Non-pigmented ciliary epithelial cell (primary cell): ENCODE results near the gene KRT15.

ENCODE experiments used
- DNase-seq: peaks from one replicate; pipeline ENCODE4 v3.0.0-alpha.2; 2010; ENCODE audit warnings: low read depth

Gene KRT15

DNA sequence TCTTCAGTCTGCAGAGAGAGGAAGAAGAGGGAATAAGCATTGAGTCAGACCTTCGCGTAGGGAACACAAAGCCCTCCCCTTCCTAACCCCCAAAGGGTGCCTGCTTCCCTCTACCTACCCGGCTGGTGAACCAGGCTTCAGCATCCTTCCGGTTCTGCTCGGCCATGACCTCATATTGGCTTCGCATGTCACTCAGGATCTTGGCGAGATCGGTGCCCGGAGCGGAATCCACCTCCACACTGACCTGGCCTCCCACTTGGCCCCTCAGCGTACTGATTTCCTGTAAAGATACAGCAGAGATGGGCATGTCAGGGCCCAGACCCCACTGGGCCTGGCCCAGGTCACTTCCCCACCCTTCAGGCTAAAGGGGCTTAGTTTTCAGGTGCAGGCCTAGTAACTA is 5.6 kb upstream of the KRT15 start:
- DNase-seq = no peak

DNA sequence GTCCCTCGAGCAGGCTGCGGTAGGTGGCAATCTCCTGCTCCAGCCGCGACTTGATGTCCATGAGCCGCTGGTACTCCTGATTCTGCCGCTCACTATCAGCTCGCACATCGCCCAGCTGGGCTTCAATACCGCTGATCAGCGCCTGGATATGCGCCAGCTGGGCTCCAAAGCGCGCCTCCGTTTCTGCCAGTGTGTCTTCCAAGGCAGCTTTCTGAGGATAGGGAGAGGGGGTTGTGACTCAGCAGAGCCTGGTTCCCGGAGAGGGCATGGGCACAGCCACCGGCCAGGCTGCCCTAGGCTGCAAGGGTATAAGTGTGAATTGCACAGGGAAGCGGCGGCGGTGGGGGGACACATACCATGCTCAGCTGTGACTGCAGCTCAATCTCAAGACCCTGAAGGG is 5.1 kb upstream of the KRT15 start:
- DNase-seq = no peak

DNA sequence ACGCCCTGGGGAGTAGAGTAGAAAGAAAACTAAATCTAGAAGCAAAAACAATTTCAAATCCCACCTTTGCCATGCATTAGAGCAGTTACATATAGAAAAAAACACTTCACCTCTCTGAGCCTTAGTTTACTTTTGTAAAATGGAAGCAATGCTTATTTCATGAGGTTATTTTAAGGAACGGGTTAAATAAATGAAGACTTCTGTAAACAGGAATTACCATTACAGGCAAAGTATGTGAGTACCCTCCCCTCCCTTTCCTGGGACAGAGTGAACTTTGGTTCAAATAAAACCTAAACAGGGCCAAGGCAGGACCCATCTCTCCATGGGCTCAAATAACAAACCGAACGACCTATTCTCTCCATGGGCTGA is 4.5 kb upstream of the KRT15 start:
- DNase-seq = no peak

DNA sequence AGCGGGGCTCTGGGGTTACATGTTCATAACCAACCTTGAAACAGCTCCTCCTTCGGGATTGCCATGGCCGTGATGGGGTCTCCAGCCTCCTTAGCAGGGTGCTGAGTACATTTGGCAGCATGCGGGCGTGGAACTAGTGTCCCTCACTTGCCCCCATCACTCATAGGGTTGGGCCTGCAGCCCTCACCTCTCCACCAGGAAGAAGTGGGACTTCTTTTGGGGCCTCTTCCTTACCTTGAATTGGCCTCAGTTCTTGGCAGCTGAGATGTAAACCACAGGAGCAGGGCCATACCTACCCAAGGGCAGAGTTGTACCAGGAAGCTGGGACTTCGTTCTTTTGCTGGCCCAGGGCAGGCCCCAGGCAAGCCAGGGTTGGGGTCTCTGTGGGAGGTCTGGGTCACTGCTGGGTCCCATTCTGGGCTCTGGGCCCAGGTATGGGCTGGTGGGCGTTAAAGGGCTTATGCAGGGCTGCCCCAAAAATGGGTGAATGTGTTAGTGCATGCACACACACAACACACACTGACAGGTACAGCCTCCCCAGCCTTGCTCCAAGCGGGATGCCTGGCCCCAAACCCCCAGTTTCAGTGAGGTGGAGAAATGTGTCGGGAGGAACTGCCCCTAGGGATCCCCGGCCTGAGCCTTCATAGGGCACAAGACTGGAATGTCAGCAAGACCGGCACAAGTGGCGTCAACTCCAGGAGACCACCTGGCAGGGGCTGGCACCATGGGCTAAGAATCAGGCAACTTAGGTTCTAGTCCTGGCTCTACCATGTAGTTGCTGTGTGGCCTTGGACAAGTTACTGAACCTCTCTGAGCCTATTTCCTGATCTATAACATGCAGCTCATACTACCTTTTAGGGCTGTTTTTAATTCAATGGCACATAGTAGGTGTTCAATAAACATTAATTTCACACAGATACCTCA is 3.9 kb upstream of the KRT15 start:
- DNase-seq = no peak

DNA sequence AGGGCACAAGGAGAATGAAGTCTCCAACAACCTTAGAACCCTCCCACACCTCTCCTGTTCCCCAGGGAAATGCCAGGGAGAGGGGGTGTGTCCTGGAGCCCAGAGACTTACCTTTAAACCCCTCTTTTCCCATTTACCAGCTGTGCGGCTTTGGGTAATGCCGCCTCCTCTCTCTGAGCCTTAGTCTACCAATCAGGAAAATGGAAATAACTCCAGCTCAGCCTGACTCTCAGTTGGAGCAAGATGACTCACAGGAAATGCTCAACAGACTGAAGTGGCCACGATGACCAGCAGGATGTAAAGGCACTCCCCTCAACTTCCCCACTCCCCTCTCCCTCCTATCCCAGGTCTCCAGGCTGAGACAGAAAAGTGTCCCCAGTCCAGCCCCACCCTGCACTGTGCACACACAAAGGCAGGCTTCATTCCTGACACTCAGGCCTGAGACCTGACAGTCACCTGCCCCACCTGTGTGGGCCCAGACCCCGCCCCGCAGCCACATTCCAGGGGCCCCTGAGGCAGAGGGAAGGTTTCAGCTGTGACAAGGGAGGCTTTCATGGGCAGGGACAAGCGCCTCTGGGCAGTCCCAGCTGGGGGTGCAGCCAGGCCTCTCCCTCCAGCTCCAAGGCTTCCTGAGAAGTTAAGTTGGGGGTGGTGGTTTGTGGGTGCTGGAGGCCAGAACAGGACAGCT is 3.0 kb upstream of the KRT15 start:
- DNase-seq = peak; percentile 82

DNA sequence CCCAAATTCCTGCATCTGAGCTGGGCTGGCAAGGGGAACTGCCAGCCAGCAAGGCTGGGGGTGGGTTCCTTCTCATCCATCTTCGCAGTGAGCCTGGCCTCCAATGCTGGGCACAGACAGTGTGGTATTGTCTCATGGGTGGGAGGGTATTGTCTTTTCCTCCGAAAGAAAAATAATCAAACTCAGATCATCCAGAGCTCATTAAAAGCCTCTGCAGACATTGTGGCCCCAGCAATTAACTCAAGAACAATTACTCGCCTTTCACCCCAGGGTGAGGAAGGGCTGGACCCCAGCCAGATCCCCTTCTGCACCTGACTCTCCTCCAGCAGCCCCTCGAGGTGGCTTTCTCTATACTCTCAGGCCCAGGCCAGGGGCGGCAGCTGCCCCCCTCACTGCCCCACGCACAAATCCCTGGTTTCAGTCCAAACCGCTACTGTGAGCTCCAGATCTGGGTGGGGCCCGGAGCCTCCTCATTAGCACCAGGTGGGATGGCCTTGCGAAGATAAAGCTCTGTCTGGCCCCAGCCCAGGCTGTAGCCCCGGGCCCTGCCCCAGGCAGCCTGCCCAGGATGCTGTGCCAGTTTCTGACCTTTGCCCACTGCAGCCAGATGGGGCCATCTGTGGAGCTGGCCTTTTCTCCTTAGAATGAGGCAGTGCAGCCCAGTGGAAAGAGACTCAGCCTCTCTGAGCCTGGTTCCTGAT is 2.3 kb upstream of the KRT15 start:
- no peak for DNase-seq

DNA sequence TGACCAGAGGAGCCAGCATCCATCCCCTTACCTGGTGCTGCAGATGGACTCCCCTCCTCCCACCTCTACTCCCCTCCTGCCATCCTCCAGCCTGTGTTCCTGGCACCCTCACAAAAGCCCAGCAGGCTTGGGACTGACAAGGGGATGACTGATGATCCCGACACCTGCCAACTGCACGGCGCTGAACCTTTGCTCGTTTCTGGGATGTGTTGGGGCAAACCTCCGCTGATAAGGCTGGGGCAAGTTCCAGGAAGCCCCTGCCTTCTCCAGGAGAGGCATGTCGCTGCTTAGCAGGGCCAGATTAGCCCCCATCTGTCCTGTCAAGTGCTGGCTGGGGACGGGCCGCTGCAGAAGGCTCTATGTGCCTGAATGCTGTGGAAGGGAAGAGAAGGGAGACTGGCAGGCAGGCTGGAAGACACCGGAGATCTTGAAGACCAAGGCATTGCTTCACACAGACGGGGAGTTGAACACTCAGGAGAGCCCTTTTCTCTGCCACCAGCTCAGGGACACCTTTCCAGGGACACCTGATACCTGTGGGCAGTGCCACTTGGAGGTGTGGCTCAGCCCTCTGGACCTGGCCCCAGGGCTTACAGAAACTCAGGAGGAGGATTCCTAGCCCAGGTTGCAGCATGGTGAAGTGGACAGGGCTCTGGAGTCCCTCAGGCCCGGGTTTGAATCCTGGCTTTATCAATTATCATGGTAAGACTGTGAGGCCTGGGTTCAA is 973 bp upstream of the KRT15 start:
- no peak for DNase-seq

DNA sequence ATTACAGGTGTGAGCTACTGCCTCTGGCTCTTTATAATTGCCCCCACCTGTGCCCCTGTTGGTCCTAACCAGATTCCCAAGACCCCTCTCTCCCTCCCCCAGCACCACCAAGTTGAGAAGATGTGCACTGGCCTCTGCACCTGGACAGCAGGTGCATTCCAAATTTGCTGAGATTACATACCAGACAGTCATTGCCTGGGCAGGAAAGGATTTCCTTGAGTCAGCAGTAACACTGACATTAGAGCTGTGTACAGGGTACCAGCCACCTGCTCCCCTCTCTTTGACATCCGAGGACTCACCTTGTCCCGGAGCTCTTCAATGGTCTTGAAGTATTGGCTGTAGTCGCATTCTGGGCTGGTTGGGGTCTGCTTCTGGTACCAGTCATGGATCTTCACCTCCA is 659 bp downstream of the KRT15 start:
- no peak for DNase-seq

DNA sequence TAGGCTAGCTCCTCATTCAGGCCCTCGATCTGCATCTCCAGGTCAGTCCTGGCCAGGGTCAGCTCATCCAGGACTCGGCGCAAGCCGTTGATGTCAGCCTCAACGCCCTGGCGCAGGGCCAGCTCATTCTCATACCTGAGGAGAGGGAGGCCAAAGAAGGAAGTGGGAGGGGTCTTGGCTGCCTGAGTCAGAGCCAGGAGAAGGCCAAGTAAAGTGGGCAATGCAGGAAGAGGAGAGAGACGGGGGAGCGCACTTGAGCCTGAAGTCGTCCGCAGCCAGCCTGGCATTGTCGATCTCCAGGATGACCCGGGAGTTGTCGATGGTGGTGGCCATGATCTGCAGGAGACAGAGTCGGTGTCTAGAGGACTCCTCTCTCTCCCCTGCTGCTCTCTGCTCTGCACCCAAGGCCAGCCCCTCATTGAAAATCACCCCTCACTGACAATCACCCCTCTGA is 1.8 kb downstream of the KRT15 start:
- no peak for DNase-seq

DNA sequence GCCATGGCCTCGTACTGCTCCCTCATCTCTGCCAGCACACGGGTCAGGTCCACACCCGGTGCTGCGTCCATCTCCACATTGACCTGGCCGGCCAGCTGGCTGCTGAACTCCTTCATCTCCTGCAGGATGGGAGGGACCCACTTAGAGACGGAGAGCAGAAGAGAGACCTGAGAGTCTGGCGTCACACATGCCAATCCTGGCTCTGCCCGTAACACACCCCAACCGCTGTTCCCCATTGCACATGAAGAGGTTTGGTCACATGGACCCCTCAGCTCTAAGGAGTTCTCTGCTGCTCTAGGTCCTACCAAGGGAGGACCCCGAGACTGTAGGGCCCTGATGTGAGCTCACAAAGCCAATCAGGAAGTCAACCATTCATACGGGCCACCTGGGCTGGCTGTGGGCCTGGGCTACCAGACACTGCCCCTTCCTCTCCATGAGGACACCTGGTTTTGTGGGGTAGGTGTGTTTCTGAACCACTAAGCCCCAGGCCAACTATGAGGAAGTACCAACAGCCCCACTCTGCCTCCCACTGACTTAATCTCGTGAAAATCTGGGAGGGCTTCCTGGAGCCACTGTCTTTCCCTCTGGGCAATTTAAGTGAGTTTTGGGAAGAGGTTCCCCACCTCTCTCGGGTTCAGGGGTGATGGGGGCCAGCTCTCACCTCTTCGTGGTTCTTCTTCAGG is 2.4 kb downstream of the KRT15 start:
- no peak for DNase-seq

DNA sequence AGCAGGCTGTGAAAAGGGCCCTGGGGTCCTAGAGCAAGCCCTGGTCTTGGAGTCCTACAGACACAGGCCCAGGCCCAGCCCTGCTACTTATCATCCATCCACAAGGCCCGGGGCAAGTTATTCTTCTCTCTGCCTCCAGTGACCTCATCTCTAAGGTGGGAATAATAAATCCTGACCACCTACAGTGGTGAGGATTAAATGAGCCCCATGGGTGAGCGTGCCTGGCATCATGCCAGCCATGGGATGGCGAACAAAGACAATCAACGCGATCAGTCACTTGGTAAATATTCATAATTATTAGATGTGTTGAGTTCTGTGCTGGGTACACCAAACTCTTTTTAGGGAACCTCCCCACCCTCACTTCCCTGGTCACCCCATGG is 5.5 kb downstream of the KRT15 start:
- no peak for DNase-seq

DNA sequence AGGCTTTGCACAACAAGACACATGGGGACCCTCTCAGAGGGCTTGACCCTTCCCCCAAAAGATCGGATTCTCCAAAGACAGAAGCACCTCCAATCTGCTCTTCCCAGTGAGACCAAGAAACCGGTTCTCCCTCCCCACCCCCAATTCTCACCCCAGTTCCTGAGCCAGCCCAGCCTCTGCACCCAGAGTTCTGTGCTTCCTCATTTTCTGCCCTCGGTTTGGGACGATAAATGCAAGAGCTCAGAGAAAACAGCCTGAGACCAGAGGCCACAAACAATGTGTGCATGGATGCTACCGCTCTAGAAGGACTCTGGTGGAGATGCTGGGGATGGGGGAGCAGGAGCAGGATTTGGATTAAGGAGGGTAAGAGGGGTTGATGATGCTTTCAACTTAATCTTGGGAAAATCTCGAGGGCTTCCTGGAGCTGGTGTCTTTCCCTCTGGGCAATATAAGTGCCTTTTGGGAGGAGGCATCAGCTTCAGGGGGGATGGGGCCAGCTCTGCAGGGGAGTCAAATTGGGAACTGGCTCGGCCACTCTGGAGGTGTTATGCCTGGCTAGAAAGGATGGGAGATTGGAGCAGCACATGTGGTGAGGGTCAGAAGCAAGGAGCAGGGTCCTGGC is 6.0 kb downstream of the KRT15 start:
- DNase-seq = no peak

DNA sequence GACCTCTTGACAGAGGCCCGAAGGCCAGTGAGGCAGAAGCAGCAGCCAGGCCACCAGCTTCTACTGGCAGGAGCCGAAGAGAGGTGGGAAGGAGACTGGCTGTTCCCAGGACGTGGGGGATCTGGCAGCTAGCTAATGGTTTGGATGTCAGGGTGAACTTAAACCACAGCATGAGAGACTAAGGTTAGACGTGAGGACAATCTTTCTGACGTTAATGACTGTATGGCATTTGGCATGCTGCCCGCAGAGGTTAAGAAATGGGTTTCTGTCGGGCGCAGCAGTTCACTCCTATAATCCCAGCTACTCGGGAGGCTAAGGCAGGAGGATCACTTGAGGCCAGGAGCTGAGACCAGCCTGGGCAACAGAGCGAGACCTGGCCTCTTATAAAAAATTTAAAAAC is 7.0 kb downstream of the KRT15 start:
- DNase-seq = no peak

DNA sequence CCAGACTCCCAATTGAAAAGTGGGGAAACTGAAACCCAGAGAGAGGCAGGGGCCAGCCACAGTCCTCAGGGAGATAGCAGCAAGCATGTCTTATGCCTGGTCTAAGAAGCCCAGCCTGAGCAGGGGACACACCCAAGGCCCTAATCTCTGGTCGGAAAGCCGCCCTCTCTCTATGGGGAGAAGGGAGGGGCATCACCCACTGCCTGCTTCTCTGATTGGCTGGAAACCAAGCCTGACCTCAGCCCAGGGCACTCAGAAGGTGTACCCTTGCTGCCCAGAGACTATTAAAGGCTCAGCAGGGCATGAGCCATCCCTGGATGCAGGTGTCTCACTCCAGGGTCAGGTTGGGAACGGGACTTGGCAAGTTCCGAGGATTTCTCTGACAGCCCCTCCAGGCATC is 7.6 kb downstream of the KRT15 start:
- no peak for DNase-seq

DNA sequence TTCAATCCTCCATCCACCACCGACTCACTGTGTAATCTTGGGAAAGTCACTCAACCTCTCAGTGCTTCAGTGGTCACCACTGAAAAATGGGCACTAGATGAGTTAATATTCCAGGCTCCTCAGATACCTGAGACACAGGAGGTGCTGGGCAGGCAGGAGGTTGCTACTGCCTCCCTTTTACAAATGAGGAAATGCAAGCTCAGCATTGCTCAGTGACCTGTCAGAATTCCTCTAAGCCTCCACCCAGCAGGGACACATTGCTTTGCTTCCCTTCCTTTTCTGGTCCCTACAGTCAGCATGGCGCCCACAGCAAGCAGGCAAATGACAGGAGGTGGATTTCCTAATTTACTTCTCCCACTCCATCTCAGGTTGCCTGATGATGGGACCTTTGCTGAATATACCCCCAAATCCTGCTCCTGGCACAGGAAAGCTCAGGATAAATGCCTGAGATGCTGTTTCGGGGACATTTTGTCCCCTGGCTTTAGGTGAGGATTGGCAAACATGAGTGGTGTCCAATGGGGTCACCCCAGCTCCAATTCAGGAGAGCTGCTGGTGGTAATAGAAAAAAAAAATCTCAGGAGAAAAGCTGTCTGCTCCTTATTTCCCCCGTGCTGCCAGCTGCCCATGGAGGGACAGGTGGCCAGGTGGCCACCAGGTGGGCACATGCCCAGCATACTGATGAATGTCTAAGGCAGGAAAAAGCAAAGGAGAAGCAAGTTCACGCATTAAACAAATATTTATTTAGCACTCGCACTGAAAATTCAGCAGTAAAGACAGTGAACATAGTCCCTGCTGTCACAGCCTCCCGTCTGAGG is 8.2 kb downstream of the KRT15 start:
- no peak for DNase-seq

DNA sequence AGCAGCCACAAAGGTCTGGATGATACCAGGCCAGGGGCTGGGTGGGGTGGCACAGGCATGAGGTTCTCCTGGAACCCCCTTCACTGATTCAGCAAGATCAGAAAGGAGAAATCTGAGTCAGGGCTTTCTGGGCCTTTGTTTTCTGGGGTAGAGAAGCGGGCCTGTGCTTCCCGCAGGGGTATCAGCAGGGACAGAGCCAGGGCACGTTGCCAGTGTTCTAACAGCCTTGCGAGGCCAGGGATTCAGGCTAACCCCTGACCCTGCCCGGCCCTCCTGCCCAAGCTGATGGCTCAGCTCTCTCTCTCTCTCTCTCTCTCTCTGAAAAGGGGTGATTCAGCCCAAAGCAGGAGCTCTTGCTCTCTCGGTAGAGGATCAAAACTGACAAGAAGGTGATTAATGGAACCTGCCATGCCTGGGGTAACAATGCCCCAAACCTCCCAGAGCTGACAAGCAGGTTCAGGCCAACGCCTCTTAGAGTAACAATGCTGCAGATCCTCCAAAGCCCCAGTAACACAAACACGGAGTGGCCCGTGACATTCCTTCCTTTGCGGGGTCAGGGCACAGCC is 11.3 kb downstream of the KRT15 start:
- no peak for DNase-seq

DNA sequence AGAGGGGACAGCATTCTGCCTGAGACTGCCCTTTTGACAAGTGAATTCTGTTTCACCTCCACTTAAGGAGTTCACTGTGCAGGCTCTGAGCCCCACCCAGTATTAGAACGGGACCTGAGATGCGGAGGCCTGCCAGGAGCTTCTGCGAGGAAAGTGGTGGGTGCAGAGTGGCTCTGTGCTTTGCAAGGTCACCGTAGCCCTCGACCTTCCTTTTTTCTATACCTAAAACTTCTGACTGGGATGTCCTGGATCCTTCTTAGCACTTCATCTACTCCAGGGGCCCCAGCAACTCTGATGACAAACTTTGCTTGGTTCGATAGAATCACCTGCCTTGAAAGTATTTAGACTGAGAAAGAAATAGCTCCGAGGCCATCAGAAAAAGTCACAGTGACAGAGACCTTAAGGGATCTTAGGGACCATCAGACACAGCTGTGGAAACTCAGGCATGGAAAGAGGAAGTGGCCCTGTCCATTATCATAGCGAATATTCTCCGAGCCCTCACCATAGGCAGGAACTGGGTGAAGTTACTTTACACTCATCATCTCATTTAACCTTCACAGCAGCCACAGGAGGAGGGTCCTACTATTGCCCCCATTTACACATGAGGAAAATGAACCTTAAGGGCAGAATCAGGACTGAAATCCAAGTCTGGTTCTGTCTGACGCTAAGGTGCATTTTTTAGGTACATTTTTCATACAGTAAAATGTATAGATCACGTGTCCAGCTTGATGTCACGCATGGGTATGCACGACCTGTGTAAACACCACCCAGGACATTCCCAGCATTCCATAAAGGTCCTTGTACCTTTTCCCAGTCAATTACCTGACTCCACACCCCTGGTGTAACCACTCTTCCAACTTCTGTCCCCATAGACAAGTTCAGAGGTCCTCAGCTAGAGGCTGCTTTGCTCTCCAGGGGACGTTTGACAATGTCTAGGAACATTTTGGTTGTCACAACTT is 12.6 kb downstream of the KRT15 start:
- DNase-seq = no peak

DNA sequence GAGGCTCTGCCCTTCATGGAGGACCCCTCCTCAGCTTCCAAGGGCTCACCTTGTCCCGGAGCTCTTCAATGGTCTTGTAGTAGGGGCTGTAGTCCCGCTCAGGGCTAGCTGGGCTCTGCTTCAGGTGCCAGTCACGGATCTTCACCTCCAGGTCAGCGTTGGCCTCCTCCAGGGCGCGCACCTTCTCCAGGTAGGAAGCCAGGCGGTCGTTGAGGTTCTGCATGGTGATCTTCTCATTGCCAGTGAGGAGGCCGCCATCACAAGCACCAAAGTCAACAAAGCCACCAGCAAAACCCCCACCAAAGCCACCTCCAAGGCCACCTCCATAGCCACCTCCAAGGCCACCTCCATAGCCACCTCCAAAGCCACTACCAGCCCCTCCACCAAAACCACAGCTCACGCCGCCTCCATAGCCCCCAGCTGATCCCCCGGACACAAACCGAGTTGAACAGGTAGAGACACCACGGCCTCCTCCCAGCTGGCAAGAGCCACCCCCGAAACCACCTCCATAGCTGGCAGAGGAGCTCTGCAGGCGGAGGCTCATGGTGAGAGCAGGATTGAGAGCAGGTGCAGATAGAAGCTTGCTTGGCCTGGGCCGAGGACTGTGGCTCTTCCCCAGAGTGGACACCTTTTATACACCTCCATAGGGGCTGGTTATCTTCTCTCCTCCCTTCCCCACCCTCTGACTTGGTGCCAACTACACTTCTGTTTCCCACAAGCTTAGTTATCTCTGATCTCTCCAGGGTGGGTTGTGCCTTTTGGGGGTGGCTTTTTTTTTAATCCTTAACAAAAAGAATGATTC is 13.5 kb downstream of the KRT15 start, which contains the start of gene KRT13:
TSS of gene KRT13 (minus strand) at position 606 of the 802 bp plus-strand sequence. CDS start at position 544, 62 bp downstream.
- DNase-seq = no peak
